ENCODE results near the gene PTK6. TPM values are rescaled to one million over a fixed set of nuclear protein-coding genes. Genes with fewer than 3 reads are reported as not detected.

PTK6 gene
- total RNA-seq, 8 experiments from 2014 or later: 0.10 to 1.6 (median 0.83) TPM

GRCh38 chr20:63533871-63534393, 3.2 kb downstream of the PTK6 start:
- no peak for ATAC-seq (replicated peaks in 6 of 8)
- Histone ChIP-seq H3K27ac (no peak overlapping the region), H3K4me3 (no peak overlapping the region), H3K4me1 (replicated peaks in 1 of 2) (peaks cover 24 to 32% of the 10 kb centered on the region in 2 donors)
- in situ Hi-C loops (cut with MboI; ENCODE audit: low pct_unique_long_range_greater_than_20kb in 2 of 9, low sequenced_read_pairs in 9 of 9, unreplicated experiment in 9 of 9): loop anchor here in 1 of 9 experiments (25.0 kb wide), 1 partner anchor 328 kb away; the partner anchor contains the start of genes ABHD16B and TPD52L2
- 80% methylated on average over 6 of the region's 28 CpGs; no CpG with 5 or more reads in 9 of the 10 experiments for WGBS, 10 experiments

GRCh38 chr20:63533388-63533787, 3.8 kb downstream of the PTK6 start:
- Histone ChIP-seq H3K4me1 (replicated peaks in 1 of 2) (peaks cover 24 to 32% of the 10 kb centered on the region in 2 donors), H3K4me3 (no peak overlapping the region), H3K27ac (no peak overlapping the region)
- no peak for ATAC-seq (replicated peaks in 6 of 8)
- 40% methylated on average over 1 of the region's 14 CpGs; no CpG with 5 or more reads in 9 of the 10 experiments for WGBS, 10 experiments
- in situ Hi-C loops (cut with MboI; ENCODE audit: low pct_unique_long_range_greater_than_20kb in 2 of 9, low sequenced_read_pairs in 9 of 9, unreplicated experiment in 9 of 9): loop anchor here in 1 of 9 experiments (25.0 kb wide), 1 partner anchor 329 kb away; the partner anchor contains the start of genes ABHD16B and TPD52L2

- in situ Hi-C loops (cut with MboI; ENCODE audit: low pct_unique_long_range_greater_than_20kb in 2 of 9, low sequenced_read_pairs in 9 of 9, unreplicated experiment in 9 of 9): loop anchor here in 1 of 9 experiments (25.0 kb wide), 1 partner anchor 330 kb away; the partner anchor contains the start of genes ABHD16B and TPD52L2
- H3K4me1 ChIP-seq (replicated peaks in 1 of 2): peaks cover 22 to 27% of the 10 kb centered on the region in 2 donors
- ATAC-seq (replicated peaks in 6 of 8): no peak
- WGBS, 10 experiments: 80 to 92% methylated on average over 4 to 9 of the region's 24 CpGs; no CpG with 5 or more reads in 8 of the 10 experiments
- H3K27ac ChIP-seq: no peak overlapping the region
- no peak overlapping the region for H3K4me3 ChIP-seq
Measured at GRCh38 chr20:63532449-63532971, 4.7 kb downstream of the PTK6 start.

DNA sequence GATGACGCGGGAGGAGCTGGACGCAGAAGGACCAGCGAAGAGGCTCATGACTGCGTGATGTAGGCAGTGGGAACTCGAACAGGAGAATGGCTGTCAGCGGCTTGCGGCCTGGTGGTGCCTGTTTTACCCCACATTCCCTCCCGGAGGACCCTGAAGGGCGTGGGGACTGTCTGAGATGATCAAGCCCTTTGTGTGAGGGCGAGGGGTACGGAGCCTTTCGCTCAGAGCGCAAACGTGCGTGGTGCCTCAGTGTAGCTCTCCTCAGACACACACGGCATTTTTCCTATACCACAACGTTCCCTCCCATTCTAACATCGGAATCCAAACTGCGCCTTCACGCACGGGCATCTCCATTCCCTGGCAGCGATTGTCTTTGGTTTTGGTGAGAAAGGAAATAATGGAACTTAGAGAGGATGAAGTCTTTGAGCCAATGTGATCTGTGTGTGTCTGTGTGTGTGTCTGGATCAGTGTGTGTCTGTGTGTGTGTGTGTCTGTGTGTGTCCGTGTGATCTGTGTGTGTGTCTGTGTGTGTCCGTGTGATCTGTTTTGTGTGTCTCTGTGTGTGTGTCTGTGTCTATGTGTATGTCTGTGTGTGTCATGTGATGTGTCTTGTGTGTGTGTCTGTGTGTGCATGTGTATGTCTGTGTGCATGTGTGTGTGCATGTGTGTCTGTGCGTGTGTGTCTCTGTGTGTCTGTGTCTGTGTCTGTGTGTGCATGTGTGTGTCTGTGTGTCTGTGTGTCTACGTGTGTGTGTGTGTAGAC, 5.3 kb downstream of the PTK6 start:
- H3K4me3 ChIP-seq: no peak overlapping the region
- ATAC-seq (replicated peaks in 6 of 8): no peak
- in situ Hi-C loops (cut with MboI; ENCODE audit: low pct_unique_long_range_greater_than_20kb in 2 of 9, low sequenced_read_pairs in 9 of 9, unreplicated experiment in 9 of 9): loop anchor here in 1 of 9 experiments (25.0 kb wide), 1 partner anchor 330 kb away; the partner anchor contains the start of genes ABHD16B and TPD52L2
- 57 to 95% (median 90%) methylated on average over 2 to 20 of the region's 27 CpGs; no CpG with 5 or more reads in 3 of the 10 experiments for WGBS, 10 experiments
- peaks cover 22 to 27% of the 10 kb centered on the region in 2 donors for H3K4me1 ChIP-seq (replicated peaks in 1 of 2)
- H3K27ac ChIP-seq: no peak overlapping the region

DNA sequence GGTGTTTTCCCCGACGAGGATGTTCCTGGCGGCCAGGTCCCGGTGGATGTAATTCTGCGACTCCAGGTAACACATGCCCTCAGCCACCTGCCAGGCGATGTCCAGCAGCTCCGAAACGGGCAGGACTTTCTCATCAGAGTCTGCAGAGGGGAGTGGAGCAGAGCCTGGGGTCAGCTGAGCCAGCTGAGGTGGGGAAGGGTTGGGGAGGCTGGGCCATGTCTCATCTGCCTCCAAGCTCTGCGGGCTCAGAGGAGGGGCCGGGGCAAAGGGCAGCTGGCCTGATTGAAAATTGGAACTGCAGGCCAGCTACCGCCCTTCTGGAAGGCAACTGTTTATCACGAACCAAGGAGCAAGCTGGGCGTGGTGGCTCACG, 6.4 kb downstream of the PTK6 start:
- Histone ChIP-seq H3K4me1 (replicated peaks in 1 of 2) (peaks cover 22 to 27% of the 10 kb centered on the region in 2 donors), H3K4me3 (no peak overlapping the region), H3K27ac (no peak overlapping the region)
- in situ Hi-C loops (cut with MboI; ENCODE audit: low pct_unique_long_range_greater_than_20kb in 2 of 9, low sequenced_read_pairs in 9 of 9, unreplicated experiment in 9 of 9): loop anchor here in 1 of 9 experiments (25.0 kb wide), 1 partner anchor 332 kb away; the partner anchor contains the start of genes ABHD16B and TPD52L2
- ATAC-seq (replicated peaks in 6 of 8): peak in 1 of 8 experiments; percentile 36
- 40% methylated on average over 2 of the region's 14 CpGs; no CpG with 5 or more reads in 9 of the 10 experiments for WGBS, 10 experiments

- WGBS, 10 experiments: 100% methylated on average over 4 of the region's 39 CpGs; no CpG with 5 or more reads in 9 of the 10 experiments
- Histone ChIP-seq H3K27ac (peak overlapping the region in 1 of 2 donors; percentile 23), H3K4me1 (replicated peaks in 1 of 2) (peaks cover 19 to 24% of the 10 kb centered on the region in 2 donors), H3K4me3 (no peak overlapping the region)
- in situ Hi-C loops (cut with MboI; ENCODE audit: low pct_unique_long_range_greater_than_20kb in 2 of 9, low sequenced_read_pairs in 9 of 9, unreplicated experiment in 9 of 9): loop anchor here in 1 of 9 experiments (25.0 kb wide), 1 partner anchor 332 kb away; the partner anchor contains the start of genes ABHD16B and TPD52L2
- ATAC-seq (replicated peaks in 6 of 8): peak in 5 of 8 experiments; percentile 5 to 15 (median 10)
Measured at GRCh38 chr20:63529861-63530787, 7.1 kb downstream of the PTK6 start.

- H3K27ac ChIP-seq: peak overlapping the region in 1 of 2 donors; percentile 23
- peak in 6 of 8 experiments; percentile 7 to 16 (median 14) for ATAC-seq (replicated peaks in 6 of 8)
- 75 to 100% (median 96%) methylated on average over 2 to 13 of the region's 27 CpGs; no CpG with 5 or more reads in 5 of the 10 experiments for WGBS, 10 experiments
- in situ Hi-C loops (cut with MboI; ENCODE audit: low pct_unique_long_range_greater_than_20kb in 2 of 9, low sequenced_read_pairs in 9 of 9, unreplicated experiment in 9 of 9): loop anchor here in 1 of 9 experiments (25.0 kb wide), 1 partner anchor 333 kb away; the partner anchor contains the start of genes ABHD16B and TPD52L2
- H3K4me3 ChIP-seq: no peak overlapping the region
- H3K4me1 ChIP-seq (replicated peaks in 1 of 2): peaks cover 11 to 23% of the 10 kb centered on the region in 2 donors
Measured at GRCh38 chr20:63529180-63529860, 7.9 kb downstream of the PTK6 start.

GRCh38 chr20:63527184-63527583, 10.0 kb downstream of the PTK6 start:
- peak in 1 of 8 experiments; percentile 2 for ATAC-seq (replicated peaks in 6 of 8)
- 60 to 100% (median 92%) methylated on average over 1 to 9 of the region's 9 CpGs for WGBS, 10 experiments
- Histone ChIP-seq H3K27ac (no peak overlapping the region), H3K4me1 (replicated peaks in 1 of 2) (peaks cover 14 to 28% of the 10 kb centered on the region in 2 donors), H3K4me3 (no peak overlapping the region)
- in situ Hi-C loops (cut with MboI; ENCODE audit: low pct_unique_long_range_greater_than_20kb in 2 of 9, low sequenced_read_pairs in 9 of 9, unreplicated experiment in 9 of 9): loop anchor here in 1 of 9 experiments (25.0 kb wide), 1 partner anchor 335 kb away; the partner anchor contains the start of genes ABHD16B and TPD52L2

- no peak for ATAC-seq (replicated peaks in 6 of 8)
- Histone ChIP-seq H3K27ac (no peak overlapping the region), H3K4me1 (replicated peaks in 1 of 2) (peaks cover 15 to 30% of the 10 kb centered on the region in 2 donors), H3K4me3 (no peak overlapping the region)
- WGBS, 10 experiments: 30 to 88% (median 73%) methylated on average over 1 to 2 of the region's 2 CpGs; no CpG with 5 or more reads in 5 of the 10 experiments
- in situ Hi-C loops (cut with MboI; ENCODE audit: low pct_unique_long_range_greater_than_20kb in 2 of 9, low sequenced_read_pairs in 9 of 9, unreplicated experiment in 9 of 9): loop anchor here in 1 of 9 experiments (25.0 kb wide), 1 partner anchor 336 kb away; the partner anchor contains the start of genes ABHD16B and TPD52L2
Measured at GRCh38 chr20:63525971-63526370, 11.2 kb downstream of the PTK6 start.

DNA sequence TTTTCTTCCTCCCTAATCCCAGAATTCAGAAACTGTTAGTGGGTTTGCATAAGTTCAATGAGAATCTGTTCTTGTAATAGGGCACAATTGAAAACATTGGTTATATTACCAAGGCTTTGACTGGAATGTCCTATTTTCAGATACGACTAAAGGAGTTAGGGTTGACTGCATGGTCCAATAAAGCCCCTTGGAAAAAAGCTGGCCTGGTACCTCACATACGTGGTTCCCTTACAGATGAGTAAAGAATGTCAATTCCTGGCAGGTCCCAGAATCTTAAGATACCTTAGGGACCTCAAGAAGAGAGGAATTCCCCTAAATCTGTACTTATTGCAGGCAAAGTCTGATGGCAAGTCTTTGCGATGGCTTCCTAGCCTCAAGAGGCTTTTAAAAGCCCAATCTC, 12.0 kb downstream of the PTK6 start:
- Histone ChIP-seq H3K27ac (no peak overlapping the region), H3K4me1 (replicated peaks in 1 of 2) (peaks cover 12 to 22% of the 10 kb centered on the region in 2 donors), H3K4me3 (no peak overlapping the region)
- 17 to 100% (median 67%) methylated on average over 1 to 3 of the region's 3 CpGs; no CpG with 5 or more reads in 2 of the 10 experiments for WGBS, 10 experiments
- no peak for ATAC-seq (replicated peaks in 6 of 8)
- in situ Hi-C loops (cut with MboI; ENCODE audit: low pct_unique_long_range_greater_than_20kb in 2 of 9, low sequenced_read_pairs in 9 of 9, unreplicated experiment in 9 of 9): loop anchor here in 1 of 9 experiments (25.0 kb wide), 1 partner anchor 337 kb away; the partner anchor contains the start of genes ABHD16B and TPD52L2

GRCh38 chr20:63522981-63523611, 14.1 kb downstream of the PTK6 start:
- peaks cover 14 to 27% of the 10 kb centered on the region in 2 donors for H3K4me1 ChIP-seq (replicated peaks in 1 of 2)
- no peak overlapping the region for H3K27ac ChIP-seq
- in situ Hi-C loops (cut with MboI; ENCODE audit: low pct_unique_long_range_greater_than_20kb in 2 of 9, low sequenced_read_pairs in 9 of 9, unreplicated experiment in 9 of 9): no loop called here
- WGBS, 10 experiments: 80 to 100% methylated on average over 1 to 2 of the region's 11 CpGs; no CpG with 5 or more reads in 8 of the 10 experiments
- no peak for ATAC-seq (replicated peaks in 6 of 8)
- H3K4me3 ChIP-seq: no peak overlapping the region
